NB4 (cell line): ENCODE data around the gene PLEKHA8.
A peak's percentile ranks its signal among the peaks of the same experiment; 100 is the strongest.

Experiments used
- CTCF ChIP-seq: IDR thresholded peaks from one replicate; pipeline ENCODE4 v1.5.1; 2012; ENCODE audit warnings: low read depth, low read length
- MAX ChIP-seq: IDR thresholded peaks from 2 replicates; pipeline ENCODE4 v1.6.1; 2011; ENCODE audit warnings: low read depth, low read length
- POLR2A ChIP-seq: IDR thresholded peaks from 2 replicates; pipeline ENCODE4 v1.6.1; 2011; ENCODE audit warnings: mild to moderate bottlenecking; ENCODE audit not compliant: insufficient read length; ENCODE audit errors: extremely low read depth

- TF ChIP-seq CTCF (peak; percentile 36), POLR2A (no peak), MAX (peak; percentile 84)
These were observed 131.5 kb downstream of the PLEKHA8 start for GRCh38 chr7:30159698-30160143.
